HEK293T (cell line): ENCODE data around the gene GTF3C1.
"Not testable (repeated sequence)": the region's sequence is repeated elsewhere in the genome, so short reads cannot be mapped to it uniquely, and the experiment has no call there.

ENCODE experiments used
- ARNT ChIP-seq: fragments of 450-650 bp; IDR thresholded peaks from 2 replicates; pipeline ENCODE4 v1.6.1; 2017; ENCODE audit warnings: mild to moderate bottlenecking
- BHLHE40 ChIP-seq: fragments of 450-650 bp; IDR thresholded peaks from 2 replicates; pipeline ENCODE4 v1.6.1; 2016; ENCODE audit warnings: mild to moderate bottlenecking, moderate library complexity, borderline replicate concordance
- ELF4 ChIP-seq: fragments of 450-650 bp; IDR thresholded peaks from 2 replicates; pipeline ENCODE4 v1.6.1; 2017; ENCODE audit warnings: antibody characterized with exemption
- FOXA1 ChIP-seq: fragments of 450-650 bp; IDR thresholded peaks from 2 replicates; pipeline ENCODE4 v1.6.1; 2016; ENCODE audit warnings: mild to moderate bottlenecking
- FOXK2 ChIP-seq: fragments of 450-650 bp; IDR thresholded peaks from 2 replicates; pipeline ENCODE4 v1.6.1; 2016; ENCODE audit warnings: mild to moderate bottlenecking
- FOXM1 ChIP-seq: fragments of 450-650 bp; IDR thresholded peaks from 2 replicates; pipeline ENCODE4 v1.6.1; 2017; ENCODE audit warnings: mild to moderate bottlenecking, borderline replicate concordance
- HDGF ChIP-seq: fragments of 450-650 bp; IDR thresholded peaks from 2 replicates; pipeline ENCODE4 v1.6.1; 2017; ENCODE audit warnings: antibody characterized with exemption, borderline replicate concordance
- LEF1 ChIP-seq: fragments of 450-650 bp; IDR thresholded peaks from 2 replicates; pipeline ENCODE4 v1.6.1; 2017; ENCODE audit warnings: mild to moderate bottlenecking, borderline replicate concordance
- NFRKB ChIP-seq: fragments of 450-650 bp; IDR thresholded peaks from 2 replicates; pipeline ENCODE4 v1.6.1; 2016; ENCODE audit warnings: mild to moderate bottlenecking, moderate library complexity
- SP1 ChIP-seq: fragments of 450-650 bp; IDR thresholded peaks from 2 replicates; pipeline ENCODE4 v1.6.1; 2017
- SUZ12 ChIP-seq: fragments of 450-650 bp; IDR thresholded peaks from 2 replicates; pipeline ENCODE4 v1.6.1; 2016; ENCODE audit warnings: mild to moderate bottlenecking
- TARDBP ChIP-seq: fragments of 450-650 bp; IDR thresholded peaks from 2 replicates; pipeline ENCODE4 v1.6.1; 2016
- TF ChIP-seq, protein P1 (sequence below): fragments of 450-650 bp; IDR thresholded peaks from 2 replicates; pipeline ENCODE4 v1.6.1; 2016

DNA sequence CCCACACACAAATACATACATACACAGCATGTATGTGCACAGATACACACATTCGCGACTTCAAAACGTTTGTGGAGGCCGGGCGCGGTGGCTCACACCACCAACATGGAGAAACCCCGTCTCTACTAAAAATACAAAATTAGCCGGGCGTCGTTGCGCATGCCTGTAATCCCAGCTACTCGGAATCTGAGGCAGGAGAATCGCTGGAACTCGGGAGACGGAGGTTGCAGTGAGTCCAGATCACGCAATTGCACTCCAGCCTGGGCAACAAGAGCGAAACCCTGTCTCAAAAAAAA lies 92.2 kb downstream of the GTF3C1 start:
- TF ChIP-seq BHLHE40, FOXM1, HDGF, FOXK2, TARDBP, ELF4, SP1, LEF1, NFRKB, ARNT, FOXA1, SUZ12: not testable (repeated sequence)
- TF ChIP-seq, protein P1, sequence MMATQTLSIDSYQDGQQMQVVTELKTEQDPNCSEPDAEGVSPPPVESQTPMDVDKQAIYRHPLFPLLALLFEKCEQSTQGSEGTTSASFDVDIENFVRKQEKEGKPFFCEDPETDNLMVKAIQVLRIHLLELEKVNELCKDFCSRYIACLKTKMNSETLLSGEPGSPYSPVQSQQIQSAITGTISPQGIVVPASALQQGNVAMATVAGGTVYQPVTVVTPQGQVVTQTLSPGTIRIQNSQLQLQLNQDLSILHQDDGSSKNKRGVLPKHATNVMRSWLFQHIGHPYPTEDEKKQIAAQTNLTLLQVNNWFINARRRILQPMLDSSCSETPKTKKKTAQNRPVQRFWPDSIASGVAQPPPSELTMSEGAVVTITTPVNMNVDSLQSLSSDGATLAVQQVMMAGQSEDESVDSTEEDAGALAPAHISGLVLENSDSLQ: not testable (repeated sequence)
